ENCODE measurements around the gene CNTRL. TPM values are rescaled to one million over a fixed set of nuclear protein-coding genes. Genes with fewer than 3 reads are reported as not detected.
"Not testable (repeated sequence)": the region's sequence is repeated elsewhere in the genome, so short reads cannot be mapped to it uniquely, and the experiment has no call there.

CNTRL gene, protein sequence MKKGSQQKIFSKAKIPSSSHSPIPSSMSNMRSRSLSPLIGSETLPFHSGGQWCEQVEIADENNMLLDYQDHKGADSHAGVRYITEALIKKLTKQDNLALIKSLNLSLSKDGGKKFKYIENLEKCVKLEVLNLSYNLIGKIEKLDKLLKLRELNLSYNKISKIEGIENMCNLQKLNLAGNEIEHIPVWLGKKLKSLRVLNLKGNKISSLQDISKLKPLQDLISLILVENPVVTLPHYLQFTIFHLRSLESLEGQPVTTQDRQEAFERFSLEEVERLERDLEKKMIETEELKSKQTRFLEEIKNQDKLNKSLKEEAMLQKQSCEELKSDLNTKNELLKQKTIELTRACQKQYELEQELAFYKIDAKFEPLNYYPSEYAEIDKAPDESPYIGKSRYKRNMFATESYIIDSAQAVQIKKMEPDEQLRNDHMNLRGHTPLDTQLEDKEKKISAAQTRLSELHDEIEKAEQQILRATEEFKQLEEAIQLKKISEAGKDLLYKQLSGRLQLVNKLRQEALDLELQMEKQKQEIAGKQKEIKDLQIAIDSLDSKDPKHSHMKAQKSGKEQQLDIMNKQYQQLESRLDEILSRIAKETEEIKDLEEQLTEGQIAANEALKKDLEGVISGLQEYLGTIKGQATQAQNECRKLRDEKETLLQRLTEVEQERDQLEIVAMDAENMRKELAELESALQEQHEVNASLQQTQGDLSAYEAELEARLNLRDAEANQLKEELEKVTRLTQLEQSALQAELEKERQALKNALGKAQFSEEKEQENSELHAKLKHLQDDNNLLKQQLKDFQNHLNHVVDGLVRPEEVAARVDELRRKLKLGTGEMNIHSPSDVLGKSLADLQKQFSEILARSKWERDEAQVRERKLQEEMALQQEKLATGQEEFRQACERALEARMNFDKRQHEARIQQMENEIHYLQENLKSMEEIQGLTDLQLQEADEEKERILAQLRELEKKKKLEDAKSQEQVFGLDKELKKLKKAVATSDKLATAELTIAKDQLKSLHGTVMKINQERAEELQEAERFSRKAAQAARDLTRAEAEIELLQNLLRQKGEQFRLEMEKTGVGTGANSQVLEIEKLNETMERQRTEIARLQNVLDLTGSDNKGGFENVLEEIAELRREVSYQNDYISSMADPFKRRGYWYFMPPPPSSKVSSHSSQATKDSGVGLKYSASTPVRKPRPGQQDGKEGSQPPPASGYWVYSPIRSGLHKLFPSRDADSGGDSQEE (N-terminal part only)
- polyA plus RNA-seq (2011; rRNA removed) (5.9 and 8.3 TPM in 2 replicates), polyA minus RNA-seq (2011; rRNA and poly(A)+ RNA removed) (5.4 and 9.1 TPM in 2 replicates)

DNA sequence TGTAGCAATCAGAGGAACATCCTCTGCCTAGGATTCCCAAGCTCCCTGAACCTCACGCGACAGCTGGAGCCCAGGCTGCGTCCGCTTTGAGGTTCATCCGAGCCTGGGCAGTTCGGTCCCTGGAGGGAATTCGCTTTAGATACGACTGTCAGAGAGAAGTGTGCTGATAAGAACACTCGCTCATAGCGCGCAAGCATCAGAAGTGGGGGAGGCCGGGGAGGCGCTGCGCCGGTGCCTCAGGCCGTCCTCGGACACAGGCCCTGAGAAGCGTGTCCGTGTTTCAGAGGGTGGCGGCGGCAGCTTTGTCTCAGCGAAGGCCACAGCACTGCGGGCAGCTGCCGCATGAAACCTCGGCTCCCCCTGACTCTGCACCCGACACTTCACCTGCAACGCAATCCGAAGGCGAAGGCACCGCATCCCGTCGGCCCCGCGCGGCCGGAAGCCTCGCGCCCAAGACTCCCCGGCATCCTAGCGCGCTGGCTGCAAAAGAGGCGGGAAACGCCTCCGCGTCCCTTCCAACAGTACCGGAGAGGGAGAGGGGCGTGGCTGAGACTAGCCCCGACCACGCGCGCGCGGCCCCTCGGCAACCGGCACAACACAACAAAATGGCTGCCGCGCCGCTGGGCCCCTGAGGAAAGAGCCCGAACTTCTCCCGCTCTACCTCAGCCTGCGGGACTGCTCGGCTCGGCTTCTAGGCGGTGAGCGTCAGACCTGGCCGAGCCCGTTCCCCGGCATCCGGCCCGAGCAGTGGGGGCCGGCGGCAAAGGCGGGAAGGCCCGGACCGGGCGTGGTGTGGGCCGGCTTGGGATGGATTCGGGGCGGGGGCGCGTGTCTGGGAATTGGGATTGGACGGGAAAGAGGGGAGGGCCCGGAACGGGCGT lies at the start of gene CNTRL:
TSS of gene CNTRL (plus strand) at position 586 of the 881 bp plus-strand sequence. CDS start 13,372 bp downstream, outside the sequence.
- H3K27ac ChIP-seq (ENCODE audit: low read depth, low read length): peak within 1 kb of the TSS; percentile 83
- no peaks in the 10 kb centered on the region for H3K27me3 ChIP-seq (ENCODE audit: control insufficient read depth, insufficient read depth, low read length)
- DNase-seq (ENCODE audit: low read depth, low spot score): peak; percentile 53
- TF ChIP-seq, protein P1, sequence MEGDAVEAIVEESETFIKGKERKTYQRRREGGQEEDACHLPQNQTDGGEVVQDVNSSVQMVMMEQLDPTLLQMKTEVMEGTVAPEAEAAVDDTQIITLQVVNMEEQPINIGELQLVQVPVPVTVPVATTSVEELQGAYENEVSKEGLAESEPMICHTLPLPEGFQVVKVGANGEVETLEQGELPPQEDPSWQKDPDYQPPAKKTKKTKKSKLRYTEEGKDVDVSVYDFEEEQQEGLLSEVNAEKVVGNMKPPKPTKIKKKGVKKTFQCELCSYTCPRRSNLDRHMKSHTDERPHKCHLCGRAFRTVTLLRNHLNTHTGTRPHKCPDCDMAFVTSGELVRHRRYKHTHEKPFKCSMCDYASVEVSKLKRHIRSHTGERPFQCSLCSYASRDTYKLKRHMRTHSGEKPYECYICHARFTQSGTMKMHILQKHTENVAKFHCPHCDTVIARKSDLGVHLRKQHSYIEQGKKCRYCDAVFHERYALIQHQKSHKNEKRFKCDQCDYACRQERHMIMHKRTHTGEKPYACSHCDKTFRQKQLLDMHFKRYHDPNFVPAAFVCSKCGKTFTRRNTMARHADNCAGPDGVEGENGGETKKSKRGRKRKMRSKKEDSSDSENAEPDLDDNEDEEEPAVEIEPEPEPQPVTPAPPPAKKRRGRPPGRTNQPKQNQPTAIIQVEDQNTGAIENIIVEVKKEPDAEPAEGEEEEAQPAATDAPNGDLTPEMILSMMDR (IDR thresholded peaks at IDR 0.05; ENCODE audit: low read depth, low read length): no peak
- ChIA-PET CTCF (interaction anchor here (1.0 to 2.6 kb wide), 3 partner anchors 9 to 89 kb away, joined by 3 to 5 read pairs (median 5); no protein-coding TSS in a partner anchor), POLR2A (no interaction called here)
- H3K4me3 ChIP-seq (ENCODE audit: low read depth, low read length): peak within 1 kb of the TSS; percentile 91
- H3K9me3 ChIP-seq (ENCODE audit: control insufficient read depth, insufficient read depth, low read length): no peaks in the 10 kb centered on the region; the same call in 1 of the 2 replicates

DNA sequence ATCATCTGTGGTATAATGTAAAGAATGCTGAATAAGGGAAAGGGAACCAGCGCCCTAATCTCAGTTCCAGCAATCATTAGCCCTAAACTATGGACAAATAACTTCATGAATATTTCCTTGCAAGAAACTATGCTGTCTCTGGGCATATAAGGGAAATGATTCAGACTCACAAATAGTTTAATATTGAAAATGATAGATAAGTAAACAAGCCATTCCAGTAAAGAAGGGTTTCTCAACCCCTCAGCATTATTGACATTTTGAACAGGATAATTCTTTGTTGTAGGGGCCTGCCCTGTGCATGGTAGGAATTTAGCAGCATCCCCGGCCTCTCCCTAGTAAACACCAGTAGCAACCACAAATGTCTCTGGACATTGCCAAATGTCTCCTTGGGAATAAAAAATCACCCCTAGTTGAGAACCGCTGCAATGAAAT lies 48.5 kb upstream of the CNTRL start:
- CTCF ChIA-PET: no interaction called here
- H3K27me3 ChIP-seq (ENCODE audit: control insufficient read depth, insufficient read depth, low read length): no peaks in the 10 kb centered on the region
- TF ChIP-seq, protein P1 (IDR thresholded peaks at IDR 0.05; ENCODE audit: low read depth, low read length): no peak
- POLR2A ChIA-PET: no interaction called here
- no peak for DNase-seq (ENCODE audit: low read depth, low spot score)
- H3K9me3 ChIP-seq (ENCODE audit: control insufficient read depth, insufficient read depth, low read length): no peaks in the 10 kb centered on the region
- H3K27ac ChIP-seq (ENCODE audit: low read depth, low read length): no peak overlapping the region
- no peak overlapping the region for H3K4me3 ChIP-seq (ENCODE audit: low read depth, low read length)

DNA sequence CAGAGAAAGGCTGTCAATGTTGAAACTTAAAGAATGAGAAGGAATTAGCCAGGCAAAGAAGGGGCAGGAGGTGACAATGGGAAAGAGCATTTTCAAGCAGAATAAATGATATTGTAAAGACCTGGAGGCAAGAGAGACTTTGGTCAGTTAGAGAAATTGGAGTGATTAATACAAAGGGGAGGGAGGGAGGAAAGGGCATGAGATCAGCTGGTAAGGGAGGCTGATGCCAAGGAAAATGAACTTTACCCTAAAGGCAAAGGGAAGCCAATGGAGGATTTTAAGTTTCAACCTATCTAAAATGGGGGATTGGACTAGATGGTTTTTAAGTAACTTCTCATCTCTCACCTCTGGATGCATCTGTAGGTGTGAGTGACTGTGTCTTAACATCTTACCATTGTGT lies 48.0 kb upstream of the CNTRL start:
- Histone ChIP-seq H3K4me3 (ENCODE audit: low read depth, low read length) (no peak overlapping the region), H3K27ac (ENCODE audit: low read depth, low read length) (no peak overlapping the region), H3K27me3 (ENCODE audit: control insufficient read depth, insufficient read depth, low read length) (no peaks in the 10 kb centered on the region), H3K9me3 (ENCODE audit: control insufficient read depth, insufficient read depth, low read length) (no peaks in the 10 kb centered on the region)
- no peak for DNase-seq (ENCODE audit: low read depth, low spot score)
- CTCF ChIA-PET: no interaction called here
- TF ChIP-seq, protein P1 (IDR thresholded peaks at IDR 0.05; ENCODE audit: low read depth, low read length): no peak
- POLR2A ChIA-PET: no interaction called here

DNA sequence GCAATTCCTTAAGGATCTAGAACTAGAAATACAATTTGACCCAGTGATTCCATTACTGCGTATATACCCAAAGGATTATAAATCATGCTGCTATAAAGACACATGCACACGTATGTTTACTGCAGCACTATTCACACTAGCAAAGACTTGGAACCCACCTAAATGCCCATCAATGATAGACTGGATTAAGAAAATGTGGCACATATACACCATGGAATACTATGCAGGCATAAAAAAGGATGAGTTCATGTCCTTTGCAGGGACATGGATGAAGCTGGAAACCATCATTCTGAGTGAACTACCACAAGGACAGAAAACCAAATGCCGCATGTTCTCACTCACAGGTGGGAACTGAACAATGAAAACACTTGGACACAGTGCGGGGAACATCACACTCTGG lies 46.5 kb upstream of the CNTRL start:
- CTCF ChIA-PET; H3K27me3 ChIP-seq (ENCODE audit: control insufficient read depth, insufficient read depth, low read length); POLR2A ChIA-PET; H3K4me3 ChIP-seq (ENCODE audit: low read depth, low read length); H3K9me3 ChIP-seq (ENCODE audit: control insufficient read depth, insufficient read depth, low read length); H3K27ac ChIP-seq (ENCODE audit: low read depth, low read length); DNase-seq (ENCODE audit: low read depth, low spot score): not testable (repeated sequence)
